BJ (cell line): ENCODE data around the gene SLC38A7. TPM values are rescaled to one million over a fixed set of nuclear protein-coding genes. Genes with fewer than 3 reads are reported as not detected.

Experiments
- CTCF ChIA-PET: fragments of 350-600 bp; formaldehyde crosslinking; extraction: SDS; loops from one replicate; lab custom pipeline; 2021; ENCODE audit warnings: antibody characterized with exemption, inconsistent platforms; lab: Yijun Ruan, JAX
- POLR2A ChIA-PET: fragments of 300-600 bp; sonication (Branson Sonifier 250); formaldehyde crosslinking; extraction: SDS; loops from one replicate; lab custom pipeline; 2021; ENCODE audit warnings: antibody characterized with exemption; lab: Charles Lee
- DNase-seq: peaks from one replicate; pipeline ENCODE4 v3.0.0-alpha.2; 2011; ENCODE audit warnings: low read depth
- H3K27me3 ChIP-seq: 2 replicates; pipeline ENCODE4 v1.6.0; 2011; ENCODE audit warnings: low read length; ENCODE audit not compliant: control insufficient read depth, insufficient read depth
- H3K36me3 ChIP-seq: 2 replicates; pipeline ENCODE4 v1.5.1; 2011; ENCODE audit warnings: low read length; ENCODE audit not compliant: control insufficient read depth, insufficient read depth
- H3K4me3 ChIP-seq: 2 replicates; pipeline ENCODE4 v1.5.1; 2011; ENCODE audit warnings: low read depth, mild to moderate bottlenecking, control low read depth, low read length
- CTCF ChIP-seq: IDR thresholded peaks from 2 replicates; pipeline ENCODE4 v1.5.1; 2011; ENCODE audit warnings: low read depth, mild to moderate bottlenecking, control low read depth, inconsistent platforms, low read length, moderate library complexity; ENCODE audit not compliant: insufficient read depth
- polyA plus RNA-seq: library from polyadenylated mRNA; depleted of rRNA; stranded (reverse); fragments of >200 nt; gene quantifications from 2 replicates; pipeline ENCODE4 v1.2.3, GENCODE V29; 2011

SLC38A7 gene
- polyA plus RNA-seq, 1 experiment: 24.1 TPM

DNA sequence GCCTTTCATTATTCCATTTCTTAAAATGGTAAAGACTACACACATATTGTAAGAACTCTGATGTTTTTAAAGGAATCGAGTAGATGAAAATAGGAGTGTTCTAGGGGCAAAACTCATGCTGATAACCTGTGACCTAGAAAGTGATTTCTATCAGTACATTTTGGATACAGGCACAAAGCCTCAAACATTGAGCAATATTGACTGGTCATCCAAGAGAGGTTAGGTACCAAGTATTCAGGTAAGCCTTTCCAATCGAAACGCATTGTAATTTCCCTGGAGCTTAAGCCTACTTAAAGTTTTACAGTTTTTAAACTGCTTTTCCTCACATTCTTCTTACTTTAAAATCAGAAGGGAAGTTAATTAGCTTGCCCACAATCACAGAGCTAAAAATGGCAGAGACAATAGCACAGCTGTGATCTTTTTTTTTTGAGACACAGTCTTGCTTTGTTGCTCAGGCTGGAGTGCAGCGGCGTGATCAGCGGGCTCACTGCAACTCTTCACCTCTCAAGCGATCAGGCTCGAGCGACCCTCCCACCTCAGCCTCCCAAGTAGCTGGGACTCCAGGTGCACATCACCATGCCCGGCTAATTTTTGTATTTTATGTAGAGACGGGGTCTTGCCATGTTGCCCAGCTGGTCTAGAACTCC, 46.3 kb upstream of the SLC38A7 start:
- Histone ChIP-seq H3K27me3 (no peaks in the 10 kb centered on the region), H3K36me3 (no peaks in the 10 kb centered on the region), H3K4me3 (no peak overlapping the region)
- DNase-seq: no peak
- TF ChIP-seq CTCF: no peak
- ChIA-PET POLR2A (no interaction called here), CTCF (interaction anchor here (0.6 to 1.1 kb wide), 3 partner anchors 16 to 350 kb away, joined by 3 to 4 read pairs (median 3); no protein-coding TSS in a partner anchor)

- POLR2A ChIA-PET: no interaction called here
- DNase-seq: no peak
- H3K4me3 ChIP-seq: no peak overlapping the region
- CTCF ChIA-PET: no interaction called here
- H3K36me3 ChIP-seq: peaks cover 1% of the 10 kb centered on the region; the same call in 1 of the 2 replicates
- TF ChIP-seq CTCF: no peak
- no peaks in the 10 kb centered on the region for H3K27me3 ChIP-seq
Observed at GRCh38 chr16:58727796-58728568, 43.4 kb upstream of the SLC38A7 start.

DNA sequence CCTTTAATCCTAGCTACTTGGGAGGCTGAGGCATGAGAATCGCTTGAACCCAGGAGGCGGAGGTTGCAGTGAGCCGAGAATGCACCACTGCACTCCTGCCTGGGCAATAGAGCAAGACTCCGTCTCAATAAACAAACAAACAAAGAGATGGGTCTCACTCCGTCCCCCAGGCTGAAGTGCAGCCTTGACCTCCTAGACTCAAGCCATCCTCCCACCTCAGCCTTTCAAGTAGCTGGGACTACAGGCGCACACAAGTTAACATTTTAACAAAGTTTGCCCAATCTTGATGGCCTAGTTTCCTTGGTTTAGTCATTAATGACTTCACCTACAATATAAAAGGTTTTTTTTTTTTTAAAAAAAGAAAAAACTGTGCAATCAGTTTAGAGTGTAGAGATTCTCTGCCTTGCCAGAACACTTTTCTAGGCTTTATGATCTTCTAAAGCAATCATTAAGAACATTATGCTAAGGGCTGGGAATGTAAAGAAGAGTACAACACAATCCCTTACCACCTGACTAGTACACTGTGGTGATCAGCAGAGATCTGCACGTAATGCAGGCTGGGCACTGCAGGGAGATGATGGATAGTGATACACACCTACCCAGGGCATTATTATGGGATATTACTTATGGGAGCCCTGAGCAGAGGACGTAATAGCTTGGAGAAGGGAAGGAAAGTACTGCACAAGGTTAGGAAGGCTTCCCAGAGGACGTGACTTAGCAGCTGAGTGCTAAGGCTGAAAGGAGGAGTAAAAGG, 42.6 kb upstream of the SLC38A7 start:
- no peaks in the 10 kb centered on the region for H3K27me3 ChIP-seq
- peaks cover 1% of the 10 kb centered on the region; the same call in 1 of the 2 replicates for H3K36me3 ChIP-seq
- H3K4me3 ChIP-seq: no peak overlapping the region
- TF ChIP-seq CTCF: no peak
- no peak for DNase-seq
- CTCF ChIA-PET: no interaction called here
- POLR2A ChIA-PET: no interaction called here

DNA sequence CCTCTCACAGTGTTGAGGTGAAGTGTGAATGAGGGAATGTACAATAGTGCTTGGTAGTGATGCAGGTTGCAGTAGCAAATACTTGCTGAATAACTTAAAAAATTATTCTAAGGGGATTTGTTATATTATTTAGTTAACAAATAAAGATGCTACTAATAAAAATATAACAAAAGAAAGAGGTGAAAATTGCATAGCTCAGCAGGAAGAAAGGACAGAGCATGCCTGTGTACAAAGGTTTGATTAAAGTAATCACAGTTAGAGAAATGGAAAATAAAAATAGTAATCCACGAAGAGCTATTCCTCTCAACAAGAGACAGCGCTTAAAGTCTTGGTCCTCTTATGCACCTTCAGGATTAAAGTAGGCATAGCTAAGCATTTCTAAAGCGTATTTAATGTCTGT, 38.5 kb upstream of the SLC38A7 start:
- H3K36me3 ChIP-seq: peaks cover 10% of the 10 kb centered on the region; the same call in 1 of the 2 replicates
- no peaks in the 10 kb centered on the region for H3K27me3 ChIP-seq
- POLR2A ChIA-PET: no interaction called here
- TF ChIP-seq CTCF: no peak
- DNase-seq: no peak
- no peak overlapping the region for H3K4me3 ChIP-seq
- CTCF ChIA-PET: no interaction called here

DNA sequence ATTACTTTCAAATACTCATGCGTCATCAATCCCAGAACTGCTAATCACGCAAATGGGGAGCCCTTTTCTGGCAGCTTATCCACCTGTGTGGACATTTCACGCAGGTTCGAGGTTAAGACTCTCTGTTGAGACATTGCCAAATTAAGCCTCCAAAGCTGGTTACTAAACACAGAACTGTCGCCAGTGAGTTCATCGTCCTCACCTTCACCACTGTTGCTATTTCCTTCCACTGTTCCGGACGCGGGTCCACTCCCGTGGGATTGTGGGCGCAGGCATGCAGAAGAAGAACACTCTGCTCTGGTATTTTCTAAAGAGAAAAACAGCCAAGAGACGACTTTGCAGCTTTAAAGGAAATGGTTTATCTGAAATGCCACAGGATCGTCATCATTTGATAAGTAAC, 33.4 kb upstream of the SLC38A7 start:
- TF ChIP-seq CTCF: no peak
- H3K4me3 ChIP-seq: no peak overlapping the region
- CTCF ChIA-PET: no interaction called here
- POLR2A ChIA-PET: no interaction called here
- no peaks in the 10 kb centered on the region for H3K27me3 ChIP-seq
- peaks cover 16% of the 10 kb centered on the region for H3K36me3 ChIP-seq
- DNase-seq: no peak
